Ovary (tissue), 9 donors: ENCODE results near the gene PLPP7. TPM values are rescaled to one million over a fixed set of nuclear protein-coding genes. Genes with fewer than 3 reads are reported as not detected.
A peak's percentile ranks its signal among the peaks of the same experiment; 100 is the strongest.

ENCODE experiments used
- DNase-seq, 5 donors: peaks; one replicate each; pipeline ENCODE4 v3.0.0-alpha.2; 2019 to 2020
- H3K27ac ChIP-seq, 2 donors: fragments of 200-600 bp; one replicate each; pipeline versions ENCODE4 v1.5.1 to v1.8.0; 2019 to 2022
- H3K27me3 ChIP-seq: fragments of 200-600 bp; one replicate; pipeline ENCODE4 v1.8.0; 2022
- H3K36me3 ChIP-seq: fragments of 200-600 bp; sonication (generic); one replicate; pipeline ENCODE4 v1.5.1; 2019
- H3K4me1 ChIP-seq: one replicate; pipeline ENCODE4 v1.8.1; 2013; ENCODE audit warnings: mild to moderate bottlenecking, moderate library complexity; ENCODE audit not compliant: insufficient read depth
- H3K4me3 ChIP-seq: fragments of 200-600 bp; sonication (generic); one replicate; pipeline ENCODE4 v1.5.1; 2017
- H3K9me3 ChIP-seq, 2 donors: fragments of 200-600 bp in 1 of 2; sonication (generic) in 1 of 2; one replicate each; pipeline versions ENCODE4 v1.5.1 to v1.8.1; 2013 to 2019; ENCODE audit warnings: mild to moderate bottlenecking in 1 of 2, moderate library complexity in 1 of 2
- EP300 ChIP-seq: sonication (generic); formaldehyde crosslinking; IDR thresholded peaks from one replicate; pipeline ENCODE4 v1.6.1; 2017; ENCODE audit warnings: antibody characterized with exemption
- POLR2A ChIP-seq: fragments of 450-650 bp; IDR thresholded peaks from one replicate; pipeline ENCODE4 v1.6.1; 2017; ENCODE audit warnings: antibody characterized with exemption, mild to moderate bottlenecking, moderate library complexity
- WGBS, 3 donors: extraction: QIAGEN DNeasy Blood & Tissue Kit in 1 of 3; methylation state at CpG; one replicate each; pipeline versions ENCODE4 v1.1.5 to v1.1.7; 2013 to 2017; 5-methylcytosine and 5-hydroxymethylcytosine counted together
- intact Hi-C, 4 donors: fragments of 100-400 bp; cut with DNase I; formaldehyde crosslinking; loops; one replicate each; pipeline versions ENCODE4 v1.11.0 to v1.15.1; 2022 to 2023
- polyA plus RNA-seq, 2 donors: library from polyadenylated mRNA; stranded (reverse); fragments of 200-250 nt in 1 of 2; fragments of 350-450 nt in 1 of 2; fragmentation: Illumina TruSeq in 1 of 2; extraction: RNeasy Lipid Tissue Mini Kit (QIAGEN cat#74804) in 1 of 2; gene quantifications; one replicate each; pipeline ENCODE4 v1.2.3, GENCODE V29; 2013 to 2014
- total RNA-seq, 7 donors: library from RNA; depleted of rRNA in 2 of 7; stranded (reverse); fragments of >200 nt in 2 of 7; fragmentation: NEBNext Ultra II Directional in 3 of 7; extraction: Animal tissue kit (Norgen Biotek cat#: 25700) in 3 of 7; gene quantifications; one replicate each; pipeline versions ENCODE4 v1.1.0 to v1.2.4, GENCODE V29; 2016 to 2023
- TF ChIP-seq, protein P1 (sequence below), 3 donors: fragments of 450-650 bp in 2 of 3; fragments of 200-600 bp in 1 of 3; IDR thresholded peaks; one replicate each; pipeline versions ENCODE4 v1.5.1 to v1.8.0; 2016 to 2022; ENCODE audit warnings: antibody characterized with exemption in 3 of 3, mild to moderate bottlenecking in 1 of 3
- donor health status: DM: no; HTN: no; CAD: no; lungs with moderate emphysema.
- donor health status: DM: no; HTN: no; CAD: no.
- donor health status: Bipolar disorder and iron deficiency.
- donor health status: DM: yes; HTN: yes; CAD: no.
- donor health status: DM: no; HTN: no; CAD: no.
- donor health status: DM: yes; HTN: yes; CAD: no.

Gene PLPP7
- total and polyA plus RNA-seq, 9 donors: 3.6 to 12.0 (median 11.0) TPM

DNA sequence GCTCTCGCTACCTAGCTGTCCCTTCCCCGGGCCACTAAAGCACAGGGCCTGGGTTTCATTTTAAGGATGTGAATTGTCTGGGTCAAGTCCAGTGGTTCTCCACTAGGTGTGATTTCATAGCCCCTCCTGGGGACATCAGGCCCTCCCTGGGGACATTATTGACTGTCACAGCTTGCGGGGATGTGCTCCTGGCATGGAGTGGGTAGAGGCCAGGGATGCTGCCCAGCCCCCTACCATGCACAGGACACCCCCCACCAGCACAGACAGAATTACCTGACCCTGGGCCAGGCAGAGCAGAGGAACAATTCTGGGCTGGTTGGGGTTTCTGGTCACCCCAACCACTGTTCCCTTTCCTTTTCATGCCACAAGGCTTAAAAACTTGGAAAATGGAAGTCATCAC lies 17.3 kb upstream of the PLPP7 start:
- Histone ChIP-seq H3K4me1 (no peaks in the 10 kb centered on the region), H3K27ac (no peak overlapping the region), H3K4me3 (no peak overlapping the region), H3K36me3 (no peaks in the 10 kb centered on the region), H3K27me3 (no peaks in the 10 kb centered on the region), H3K9me3 (no peaks in the 10 kb centered on the region)
- intact Hi-C loops: no loop called here
- no peak for TF ChIP-seq EP300
- no peak for TF ChIP-seq POLR2A
- TF ChIP-seq, protein P1, sequence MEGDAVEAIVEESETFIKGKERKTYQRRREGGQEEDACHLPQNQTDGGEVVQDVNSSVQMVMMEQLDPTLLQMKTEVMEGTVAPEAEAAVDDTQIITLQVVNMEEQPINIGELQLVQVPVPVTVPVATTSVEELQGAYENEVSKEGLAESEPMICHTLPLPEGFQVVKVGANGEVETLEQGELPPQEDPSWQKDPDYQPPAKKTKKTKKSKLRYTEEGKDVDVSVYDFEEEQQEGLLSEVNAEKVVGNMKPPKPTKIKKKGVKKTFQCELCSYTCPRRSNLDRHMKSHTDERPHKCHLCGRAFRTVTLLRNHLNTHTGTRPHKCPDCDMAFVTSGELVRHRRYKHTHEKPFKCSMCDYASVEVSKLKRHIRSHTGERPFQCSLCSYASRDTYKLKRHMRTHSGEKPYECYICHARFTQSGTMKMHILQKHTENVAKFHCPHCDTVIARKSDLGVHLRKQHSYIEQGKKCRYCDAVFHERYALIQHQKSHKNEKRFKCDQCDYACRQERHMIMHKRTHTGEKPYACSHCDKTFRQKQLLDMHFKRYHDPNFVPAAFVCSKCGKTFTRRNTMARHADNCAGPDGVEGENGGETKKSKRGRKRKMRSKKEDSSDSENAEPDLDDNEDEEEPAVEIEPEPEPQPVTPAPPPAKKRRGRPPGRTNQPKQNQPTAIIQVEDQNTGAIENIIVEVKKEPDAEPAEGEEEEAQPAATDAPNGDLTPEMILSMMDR (IDR thresholded peaks at IDR 0.05): no peak
- DNase-seq: no peak
- whole genome bisulfite sequencing, 3 donors: 94 to 98% (median 95%) methylated on average over 3 of the region's 3 CpGs

DNA sequence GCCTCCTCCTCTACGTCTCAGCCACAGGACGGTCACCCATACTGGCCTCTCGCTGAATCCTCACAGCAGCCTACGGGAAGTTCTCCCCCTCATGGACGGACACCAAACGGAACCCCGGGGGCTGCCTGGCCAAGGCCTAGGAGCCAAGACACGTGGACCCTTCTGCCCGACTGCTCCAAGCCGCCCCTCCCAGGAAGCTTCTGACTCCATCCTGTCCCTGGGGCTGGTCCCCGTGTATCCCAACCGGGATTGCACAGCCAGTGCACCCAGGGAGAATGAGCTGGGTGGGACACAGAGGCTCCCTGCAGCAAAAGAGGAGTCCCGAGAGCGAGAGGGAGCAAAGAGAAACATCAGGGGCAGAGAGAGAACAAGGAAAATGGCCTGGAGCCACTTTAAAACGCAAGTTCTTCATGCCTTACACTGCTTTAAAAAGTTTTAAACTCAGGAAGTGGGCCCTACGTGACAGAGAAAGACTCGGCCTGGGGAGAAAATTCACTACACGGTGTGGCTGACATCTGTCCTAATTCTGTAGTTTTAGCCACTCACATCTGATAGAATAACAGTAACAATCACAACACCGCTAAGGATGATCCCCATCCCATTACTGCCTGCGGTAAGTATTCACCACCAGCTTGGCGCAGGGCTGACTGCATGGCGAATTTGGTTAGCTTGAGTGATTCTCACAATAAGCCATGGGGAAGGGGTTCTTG lies 16.2 kb upstream of the PLPP7 start:
- H3K9me3 ChIP-seq: no peaks in the 10 kb centered on the region
- 71 to 87% (median 83%) methylated on average over 22 of the region's 22 CpGs for WGBS, 3 donors
- H3K4me3 ChIP-seq: no peak overlapping the region
- H3K36me3 ChIP-seq: no peaks in the 10 kb centered on the region
- no peaks in the 10 kb centered on the region for H3K4me1 ChIP-seq
- intact Hi-C loops: no loop called here
- TF ChIP-seq POLR2A (no peak), EP300 (no peak)
- TF ChIP-seq, protein P1 (IDR thresholded peaks at IDR 0.05): no peak
- no peaks in the 10 kb centered on the region for H3K27me3 ChIP-seq
- no peak overlapping the region for H3K27ac ChIP-seq
- DNase-seq: no peak

DNA sequence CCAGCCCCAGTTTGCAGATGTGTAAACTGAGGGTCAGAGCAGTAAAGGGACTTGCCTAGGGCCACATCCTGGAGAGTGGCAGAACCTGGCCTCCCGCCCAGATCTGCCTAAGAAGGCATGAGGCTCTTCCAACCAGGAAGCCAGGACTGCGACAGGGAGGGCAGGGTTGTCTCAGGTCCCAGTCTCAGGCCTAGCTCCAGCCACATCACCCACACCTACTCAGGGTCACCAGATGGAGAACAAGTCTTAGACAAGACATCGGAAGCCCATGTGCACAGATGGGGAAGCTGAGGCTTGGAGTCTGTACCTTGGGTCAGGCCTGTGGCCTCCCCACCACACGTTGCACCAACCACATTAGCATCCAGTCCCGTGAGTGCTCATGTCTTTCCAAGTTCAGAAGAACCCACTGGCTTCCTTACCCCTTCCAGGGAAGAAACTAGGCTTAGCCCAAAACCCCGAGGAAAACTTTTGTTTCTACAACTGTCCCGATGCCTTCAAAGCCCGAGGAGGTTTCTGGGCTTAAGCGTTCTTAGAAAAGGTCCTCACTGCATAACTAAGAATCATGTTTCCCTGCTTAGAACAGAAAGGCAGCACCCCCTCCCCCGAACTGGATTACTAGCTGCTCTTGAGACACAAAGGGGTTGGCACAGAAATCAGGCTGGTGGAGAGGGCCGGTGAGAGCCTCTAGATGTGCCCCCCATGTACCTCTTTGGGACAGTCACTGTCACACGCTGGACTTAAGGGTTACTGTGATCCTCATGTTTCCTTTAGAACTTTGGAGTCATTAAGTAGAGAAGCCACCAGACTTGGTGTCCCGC lies 15.5 kb upstream of the PLPP7 start:
- H3K4me3 ChIP-seq: peak overlapping the region; percentile 13
- H3K27ac ChIP-seq: no peak overlapping the region
- WGBS, 3 donors: 61 to 71% (median 68%) methylated on average over 13 of the region's 13 CpGs
- no peak for DNase-seq
- H3K36me3 ChIP-seq: no peaks in the 10 kb centered on the region
- TF ChIP-seq, protein P1 (IDR thresholded peaks at IDR 0.05): no peak
- no peak for TF ChIP-seq EP300
- no peak for TF ChIP-seq POLR2A
- H3K4me1 ChIP-seq: no peaks in the 10 kb centered on the region
- no peaks in the 10 kb centered on the region for H3K9me3 ChIP-seq
- intact Hi-C loops: no loop called here
- H3K27me3 ChIP-seq: no peaks in the 10 kb centered on the region

DNA sequence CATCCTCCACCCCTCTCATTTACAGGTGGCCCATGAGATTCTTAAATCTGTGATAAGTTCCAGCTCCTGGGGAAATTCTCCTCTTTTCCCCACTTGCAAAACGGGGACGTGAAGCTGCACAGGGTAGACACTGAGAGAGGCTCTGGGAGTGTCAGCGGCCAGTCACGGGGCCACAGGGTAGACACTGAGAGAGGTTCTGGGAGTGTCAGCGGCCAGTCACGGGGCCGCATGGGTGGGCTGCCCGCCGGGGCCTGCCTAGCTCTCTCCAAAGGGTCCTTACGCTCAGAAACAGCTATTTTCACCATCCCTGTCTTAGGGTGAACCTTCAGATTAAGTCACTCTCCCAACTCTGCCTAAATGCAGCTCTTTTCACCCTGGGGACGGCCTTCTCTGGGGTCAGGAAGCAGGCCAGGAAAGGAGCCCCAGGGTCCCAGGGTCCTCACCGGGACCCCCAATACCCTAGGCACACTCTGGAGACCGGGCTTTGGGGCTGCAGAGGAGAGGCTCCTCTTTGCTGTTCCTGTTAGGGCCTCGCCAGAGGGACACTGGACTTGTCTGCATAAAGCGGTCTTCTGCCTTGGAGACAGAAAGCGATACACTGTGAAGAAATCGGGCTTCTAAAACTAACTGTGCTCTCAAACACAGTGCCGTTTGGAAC lies 14.7 kb upstream of the PLPP7 start:
- TF ChIP-seq POLR2A (no peak), EP300 (no peak)
- TF ChIP-seq, protein P1 (IDR thresholded peaks at IDR 0.05): no peak
- H3K4me1 ChIP-seq: no peaks in the 10 kb centered on the region
- no peaks in the 10 kb centered on the region for H3K36me3 ChIP-seq
- no peak for DNase-seq
- intact Hi-C loops: no loop called here
- H3K27me3 ChIP-seq: no peaks in the 10 kb centered on the region
- peak overlapping the region in 1 of 2 donors; percentile 31 for H3K27ac ChIP-seq
- no peaks in the 10 kb centered on the region for H3K9me3 ChIP-seq
- peak overlapping the region; percentile 13 for H3K4me3 ChIP-seq
- 64 to 87% (median 82%) methylated on average over 18 of the region's 18 CpGs for WGBS, 3 donors
